ENCODE results near the gene COQ4. TPM values are rescaled to one million over a fixed set of nuclear protein-coding genes. Genes with fewer than 3 reads are reported as not detected.

Gene COQ4
- total RNA-seq, 1 donor from 2014 or later, result 31.4 TPM

DNA sequence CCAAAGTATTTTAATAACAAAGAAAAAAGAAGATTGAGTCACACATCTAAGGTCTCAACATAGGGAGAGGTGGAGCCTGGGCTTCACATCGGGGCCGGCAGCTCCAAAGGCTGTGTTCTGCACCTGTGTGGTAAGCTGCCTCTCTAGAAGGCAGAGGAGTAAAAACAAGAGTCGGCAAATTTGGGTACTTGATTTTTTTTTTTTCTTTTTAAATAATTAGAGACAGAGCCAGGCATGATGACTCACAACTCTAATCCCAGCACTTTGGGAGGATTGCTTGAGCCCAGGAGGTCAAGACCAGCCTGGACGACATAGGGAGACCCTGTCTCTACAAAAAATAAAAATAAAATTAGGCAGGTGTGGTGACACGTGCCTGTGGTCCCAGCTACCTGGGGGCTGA, 53.2 kb downstream of the COQ4 start:
- Histone ChIP-seq H3K4me2 (ENCODE audit: low read length) (no peak overlapping the region), H3K9me3 (ENCODE audit: insufficient read depth, low read depth, low read length) (no peaks in the 10 kb centered on the region), H3K9ac (ENCODE audit: low read length) (no peak overlapping the region), H3K36me3 (ENCODE audit: insufficient read depth, low read length) (no peaks in the 10 kb centered on the region), H4K20me1 (ENCODE audit: insufficient read depth, low read length) (peaks cover 33% of the 10 kb centered on the region), H3K4me3 (ENCODE audit: insufficient read depth, low read depth, low read length) (no peak overlapping the region), H2AFZ (ENCODE audit: low read depth, low read length) (no peak overlapping the region), H3K27me3 (ENCODE audit: insufficient read depth, low read length) (no peaks in the 10 kb centered on the region), H3K27ac (ENCODE audit: low read depth, low read length) (no peak overlapping the region), H3K4me1 (ENCODE audit: insufficient read depth, low read length) (peaks cover 12% of the 10 kb centered on the region), H3K79me2 (ENCODE audit: insufficient read depth, low read length) (peaks cover 56% of the 10 kb centered on the region)
- Mint-ChIP-seq H3K27ac (ENCODE audit: unreplicated experiment) (no peak overlapping the region), H3K4me3 (ENCODE audit: unreplicated experiment) (no peak overlapping the region), H3K36me3 (ENCODE audit: low read depth, unreplicated experiment) (peaks cover 5% of the 10 kb centered on the region), H3K4me1 (ENCODE audit: low read depth, unreplicated experiment) (peaks cover 24% of the 10 kb centered on the region), H3K27me3 (ENCODE audit: low read depth, unreplicated experiment) (no peaks in the 10 kb centered on the region), H3K9me3 (ENCODE audit: unreplicated experiment) (no peaks in the 10 kb centered on the region)
- no peak for TF ChIP-seq EZH2 (IDR thresholded peaks at IDR 0.05; ENCODE audit: insufficient read depth, low read length)
- TF ChIP-seq, protein P1, sequence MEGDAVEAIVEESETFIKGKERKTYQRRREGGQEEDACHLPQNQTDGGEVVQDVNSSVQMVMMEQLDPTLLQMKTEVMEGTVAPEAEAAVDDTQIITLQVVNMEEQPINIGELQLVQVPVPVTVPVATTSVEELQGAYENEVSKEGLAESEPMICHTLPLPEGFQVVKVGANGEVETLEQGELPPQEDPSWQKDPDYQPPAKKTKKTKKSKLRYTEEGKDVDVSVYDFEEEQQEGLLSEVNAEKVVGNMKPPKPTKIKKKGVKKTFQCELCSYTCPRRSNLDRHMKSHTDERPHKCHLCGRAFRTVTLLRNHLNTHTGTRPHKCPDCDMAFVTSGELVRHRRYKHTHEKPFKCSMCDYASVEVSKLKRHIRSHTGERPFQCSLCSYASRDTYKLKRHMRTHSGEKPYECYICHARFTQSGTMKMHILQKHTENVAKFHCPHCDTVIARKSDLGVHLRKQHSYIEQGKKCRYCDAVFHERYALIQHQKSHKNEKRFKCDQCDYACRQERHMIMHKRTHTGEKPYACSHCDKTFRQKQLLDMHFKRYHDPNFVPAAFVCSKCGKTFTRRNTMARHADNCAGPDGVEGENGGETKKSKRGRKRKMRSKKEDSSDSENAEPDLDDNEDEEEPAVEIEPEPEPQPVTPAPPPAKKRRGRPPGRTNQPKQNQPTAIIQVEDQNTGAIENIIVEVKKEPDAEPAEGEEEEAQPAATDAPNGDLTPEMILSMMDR (IDR thresholded peaks at IDR 0.05; ENCODE audit: insufficient read depth, low read depth, low read length), result no peak
- FAIRE-seq (no peak), DNase-seq (ENCODE audit: low read depth) (no peak)

- H3K9ac ChIP-seq (ENCODE audit: low read length), result no peak overlapping the region
- TF ChIP-seq EZH2 (IDR thresholded peaks at IDR 0.05; ENCODE audit: insufficient read depth, low read length), result no peak
- TF ChIP-seq, protein P1 (IDR thresholded peaks at IDR 0.05; ENCODE audit: insufficient read depth, low read depth, low read length), result no peak
- Mint-ChIP-seq H3K4me1 (ENCODE audit: low read depth, unreplicated experiment) (no peaks in the 10 kb centered on the region), H3K4me3 (ENCODE audit: unreplicated experiment) (no peak overlapping the region), H3K27ac (ENCODE audit: unreplicated experiment) (no peak overlapping the region), H3K9me3 (ENCODE audit: unreplicated experiment) (no peaks in the 10 kb centered on the region), H3K36me3 (ENCODE audit: low read depth, unreplicated experiment) (peaks cover 13% of the 10 kb centered on the region), H3K27me3 (ENCODE audit: low read depth, unreplicated experiment) (no peaks in the 10 kb centered on the region)
- no peak overlapping the region for H3K4me2 ChIP-seq (ENCODE audit: low read length)
- no peak overlapping the region for H3K27ac ChIP-seq (ENCODE audit: low read depth, low read length)
- no peaks in the 10 kb centered on the region for H3K27me3 ChIP-seq (ENCODE audit: insufficient read depth, low read length)
- DNase-seq (ENCODE audit: low read depth), result no peak
- H3K36me3 ChIP-seq (ENCODE audit: insufficient read depth, low read length), result no peaks in the 10 kb centered on the region
- peaks cover 3% of the 10 kb centered on the region for H3K4me1 ChIP-seq (ENCODE audit: insufficient read depth, low read length)
- no peaks in the 10 kb centered on the region for H3K9me3 ChIP-seq (ENCODE audit: insufficient read depth, low read depth, low read length)
- no peak overlapping the region for H2AFZ ChIP-seq (ENCODE audit: low read depth, low read length)
- peaks cover 5% of the 10 kb centered on the region for H3K79me2 ChIP-seq (ENCODE audit: insufficient read depth, low read length)
- H4K20me1 ChIP-seq (ENCODE audit: insufficient read depth, low read length), result peaks cover 59% of the 10 kb centered on the region
- no peak for FAIRE-seq
- no peak overlapping the region for H3K4me3 ChIP-seq (ENCODE audit: insufficient read depth, low read depth, low read length)
These were observed 59.6 kb downstream of the COQ4 start for GRCh38 chr9:128382261-128382660.

DNA sequence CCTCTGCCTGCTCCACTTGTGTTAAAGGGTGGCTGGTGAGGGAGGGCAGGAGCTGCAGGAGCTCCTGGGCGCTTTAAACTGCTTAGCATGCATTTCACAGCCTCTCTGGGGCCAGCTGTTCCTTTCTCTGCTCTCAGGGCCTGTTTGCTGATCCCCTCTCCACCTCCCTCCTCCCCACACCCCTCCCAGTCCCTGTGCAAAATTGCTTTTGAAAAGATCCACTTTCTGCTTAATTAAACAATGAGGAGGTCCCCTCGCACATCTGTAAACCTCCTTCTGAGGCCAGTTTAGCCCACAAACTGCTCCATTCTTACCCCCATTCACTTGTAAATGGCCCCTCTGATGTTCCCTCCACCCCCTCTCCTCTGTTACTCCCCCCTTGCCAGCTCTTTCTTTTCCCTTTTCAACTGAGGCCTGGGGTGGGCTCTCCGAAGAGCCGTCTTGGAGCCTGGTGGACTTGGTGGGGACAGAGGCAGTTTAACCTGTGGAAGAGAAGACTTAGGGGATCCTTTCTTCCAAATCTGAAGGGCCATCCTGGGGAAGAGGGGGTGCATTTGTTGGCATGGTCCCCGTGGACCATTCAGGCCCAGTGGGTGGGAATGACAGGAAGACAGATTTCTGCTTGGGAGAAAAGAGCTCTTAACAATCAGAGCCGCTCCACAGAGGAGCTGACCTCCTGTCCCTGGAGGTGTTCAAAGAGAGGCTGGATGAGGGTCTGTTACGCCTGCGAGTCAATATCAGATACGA, 60.5 kb downstream of the COQ4 start:
- no peak for TF ChIP-seq EZH2 (IDR thresholded peaks at IDR 0.05; ENCODE audit: insufficient read depth, low read length)
- TF ChIP-seq, protein P1 (IDR thresholded peaks at IDR 0.05; ENCODE audit: insufficient read depth, low read depth, low read length), result no peak
- no peaks in the 10 kb centered on the region for H3K4me1 Mint-ChIP-seq (ENCODE audit: low read depth, unreplicated experiment)
- DNase-seq (ENCODE audit: low read depth), result no peak
- Histone ChIP-seq H2AFZ (ENCODE audit: low read depth, low read length) (no peak overlapping the region), H4K20me1 (ENCODE audit: insufficient read depth, low read length) (peaks cover 59% of the 10 kb centered on the region), H3K4me1 (ENCODE audit: insufficient read depth, low read length) (peaks cover 3% of the 10 kb centered on the region), H3K4me3 (ENCODE audit: insufficient read depth, low read depth, low read length) (no peak overlapping the region), H3K79me2 (ENCODE audit: insufficient read depth, low read length) (no peaks in the 10 kb centered on the region), H3K27me3 (ENCODE audit: insufficient read depth, low read length) (no peaks in the 10 kb centered on the region), H3K4me2 (ENCODE audit: low read length) (no peak overlapping the region), H3K27ac (ENCODE audit: low read depth, low read length) (no peak overlapping the region), H3K9ac (ENCODE audit: low read length) (no peak overlapping the region), H3K36me3 (ENCODE audit: insufficient read depth, low read length) (no peaks in the 10 kb centered on the region), H3K9me3 (ENCODE audit: insufficient read depth, low read depth, low read length) (no peaks in the 10 kb centered on the region)
- H3K36me3 Mint-ChIP-seq (ENCODE audit: low read depth, unreplicated experiment), result peaks cover 20% of the 10 kb centered on the region
- H3K27ac Mint-ChIP-seq (ENCODE audit: unreplicated experiment), result no peak overlapping the region
- no peaks in the 10 kb centered on the region for H3K27me3 Mint-ChIP-seq (ENCODE audit: low read depth, unreplicated experiment)
- FAIRE-seq, result no peak
- no peaks in the 10 kb centered on the region for H3K9me3 Mint-ChIP-seq (ENCODE audit: unreplicated experiment)
- H3K4me3 Mint-ChIP-seq (ENCODE audit: unreplicated experiment), result no peak overlapping the region
